GM12878 (cell line): ENCODE results near the gene RGS19. TPM values are rescaled to one million over a fixed set of nuclear protein-coding genes. Genes with fewer than 3 reads are reported as not detected.

Experiments used
- ATAC-seq: fragments of 200-7000 bp; cut with Tn5 transposase; 3 replicates; pipeline ENCODE4 v1.9.1; 2020; ENCODE audit warnings: mild to moderate bottlenecking, moderate library complexity
- BruUV-seq: library from RNA; stranded (reverse); fragments of 400-500 nt; replicated peaks from 2 replicates; lab custom pipeline; 2021; lab: Mats Ljungman, UMichigan
- CTCF ChIA-PET: fragments of 300-600 bp; sonication (Branson Sonifier 250); formaldehyde crosslinking; extraction: SDS; loops from one replicate; lab custom pipeline; 2021; ENCODE audit warnings: inconsistent platforms; lab: Yijun Ruan, JAX
- POLR2A ChIA-PET: fragments of 350-600 bp; formaldehyde crosslinking; extraction: SDS; loops from one replicate; lab custom pipeline; 2021; ENCODE audit warnings: inconsistent platforms; lab: Charles Lee
- RAD21 ChIA-PET: fragments of 300-600 bp; sonication (Branson Sonifier 250); formaldehyde crosslinking; loops from one replicate; lab custom pipeline; 2023; ENCODE audit warnings: antibody characterized with exemption; ENCODE audit not compliant: unreplicated experiment; lab: Charles Lee
- SMC1A ChIA-PET: fragments of 300-600 bp; sonication (Branson Sonifier 250); formaldehyde crosslinking; loops from one replicate; lab custom pipeline; 2023; ENCODE audit not compliant: unreplicated experiment, uncharacterized antibody; lab: Charles Lee
- DNase-seq: peaks from one replicate; pipeline ENCODE4 v3.0.0-alpha.2; 2011; ENCODE audit warnings: low read depth, low spot score
- FAIRE-seq: peaks from 3 replicates; lab custom pipeline; 2011; peaks lifted over from hg19 to GRCh38; lab: Jason Lieb, UNC
- H2AFZ ChIP-seq: 2 replicates; pipeline ENCODE4 v1.6.0; 2011; ENCODE audit warnings: low read depth, low read length, control low read depth; ENCODE audit not compliant: control insufficient read depth
- H3K27ac ChIP-seq: 2 replicates; pipeline ENCODE4 v1.5.1; 2011; ENCODE audit warnings: control low read depth; ENCODE audit not compliant: control insufficient read depth, insufficient read depth
- H3K27me3 ChIP-seq, 2 experiments: replicated peaks in 1 of 2; 2 replicates each; pipeline versions ENCODE4 v1.6.0 to v1.6.1; 2011; ENCODE audit warnings: low read length in 1 of 2; ENCODE audit not compliant: control insufficient read depth in 2 of 2, insufficient read depth in 2 of 2
- H3K36me3 ChIP-seq, 2 experiments: 2 replicates each; pipeline ENCODE4 v1.5.1; 2011; ENCODE audit warnings: low read length in 1 of 2; ENCODE audit not compliant: control insufficient read depth in 2 of 2, insufficient read depth in 2 of 2
- H3K4me1 ChIP-seq: 2 replicates; pipeline ENCODE4 v1.6.1; 2011; ENCODE audit warnings: mild to moderate bottlenecking, low read length, moderate library complexity, mixed read lengths; ENCODE audit not compliant: control insufficient read depth, insufficient read depth
- H3K4me2 ChIP-seq: 2 replicates; pipeline ENCODE4 v1.6.0; 2011; ENCODE audit warnings: control low read depth; ENCODE audit not compliant: control insufficient read depth, insufficient read depth
- H3K4me3 ChIP-seq: fragments of 200-600 bp; sonication (generic); 2 replicates; pipeline ENCODE4 v1.5.1; 2016
- H3K79me2 ChIP-seq: 2 replicates; pipeline ENCODE4 v1.6.0; 2011; ENCODE audit warnings: low read length; ENCODE audit not compliant: control insufficient read depth, insufficient read depth
- H3K9ac ChIP-seq: 2 replicates; pipeline ENCODE4 v1.8.0; 2011; ENCODE audit warnings: low read length, control low read depth, mixed read lengths; ENCODE audit not compliant: control insufficient read depth, insufficient read depth
- H3K9me3 ChIP-seq: replicated peaks from 3 replicates; pipeline ENCODE4 v1.5.1; 2011; ENCODE audit warnings: mild to moderate bottlenecking, low read length; ENCODE audit not compliant: control insufficient read depth, insufficient read depth
- H4K20me1 ChIP-seq: 2 replicates; pipeline ENCODE4 v1.6.0; 2011; ENCODE audit not compliant: control insufficient read depth, insufficient read depth
- BCL11A ChIP-seq: IDR thresholded peaks from 2 replicates; pipeline ENCODE4 v1.6.1; 2011; ENCODE audit warnings: low read depth, low read length
- ESRRA ChIP-seq: IDR thresholded peaks from 2 replicates; pipeline ENCODE4 v1.6.1; 2012; ENCODE audit warnings: mild to moderate bottlenecking, low read length, improper control_type of control experiment
- ETV6 ChIP-seq, 2 experiments: fragments of 450-650 bp in 1 of 2; IDR thresholded peaks in 1 of 2; conservative IDR thresholded peaks in 1 of 2; 2 replicates each; pipeline ENCODE4 v1.6.1; 2014; ENCODE audit warnings: antibody characterized with exemption in 1 of 2, borderline replicate concordance in 1 of 2, low read depth in 1 of 2, mild to moderate bottlenecking in 1 of 2, moderate library complexity in 1 of 2
- IKZF2 ChIP-seq, 2 experiments: fragments of 450-650 bp; IDR thresholded peaks; 2 replicates each; pipeline ENCODE4 v1.6.1; 2017; ENCODE audit warnings: mild to moderate bottlenecking in 2 of 2, moderate library complexity in 2 of 2
- RAD21 ChIP-seq: IDR thresholded peaks from 2 replicates; pipeline ENCODE4 v1.6.1; 2011; ENCODE audit warnings: mild to moderate bottlenecking, low read depth, low read length, moderate library complexity; ENCODE audit not compliant: insufficient read depth
- RAD51 ChIP-seq: fragments of 450-650 bp; IDR thresholded peaks from 2 replicates; pipeline ENCODE4 v1.6.1; 2016; ENCODE audit warnings: moderate library complexity, mild to moderate bottlenecking, inconsistent platforms
- SREBF2 ChIP-seq: IDR thresholded peaks from 2 replicates; pipeline ENCODE4 v1.6.1; 2012; ENCODE audit warnings: mild to moderate bottlenecking, low read length
- ZNF207 ChIP-seq: fragments of 450-650 bp; IDR thresholded peaks from 2 replicates; pipeline ENCODE4 v1.6.1; 2014; ENCODE audit warnings: antibody characterized with exemption, mild to moderate bottlenecking, borderline replicate concordance
- ZNF687 ChIP-seq: fragments of 450-650 bp; IDR thresholded peaks from 2 replicates; pipeline ENCODE4 v1.6.1; 2017; ENCODE audit warnings: mild to moderate bottlenecking, moderate library complexity
- ZSCAN29 ChIP-seq: fragments of 450-650 bp; IDR thresholded peaks from 2 replicates; pipeline ENCODE4 v1.6.1; 2017; ENCODE audit warnings: mild to moderate bottlenecking, moderate library complexity
- WGBS: methylation state at CpG from one replicate; pipeline ENCODE4 v1.1.6; 2016; ENCODE audit warnings: low lambda C conversion rate; ENCODE audit not compliant: insufficient replicate concordance, insufficient coverage; ENCODE audit errors: missing lambda C conversion rate; 5-methylcytosine and 5-hydroxymethylcytosine counted together
- in situ Hi-C: fragments of 300-500 bp; cut with MboI; formaldehyde crosslinking; loops from 9 replicates; pipeline ENCODE4 v1.14.3; 2018; ENCODE audit warnings: mixed read lengths
- intact Hi-C: fragments of 100-400 bp; cut with micrococcal nuclease; formaldehyde crosslinking; loops from one replicate; pipeline ENCODE4 v1.14.2; 2022; ENCODE audit not compliant: unreplicated experiment
- polyA plus RNA-seq, 11 experiments: library from polyadenylated mRNA; depleted of rRNA in 4 of 11; unstranded in 6 of 11; stranded (reverse) in 5 of 11; fragments of >200 nt; fragmentation: Nextera tagmentation in 4 of 11; fragmentation: Illumina TruSeq in 1 of 11; extraction: Ambion mirVana in 4 of 11; extraction: Trizol in 1 of 11; gene quantifications; 1 replicate in 1 of 11; 2 replicates in 10 of 11; pipeline versions ENCODE4 v1.2.1 to v1.2.3, GENCODE V29; 2011 to 2016; ENCODE audit warnings: inconsistent platforms in 2 of 11, missing spikeins in 2 of 11, low read depth in 1 of 11
- total RNA-seq, 4 experiments: library from RNA; depleted of rRNA in 3 of 4; stranded (reverse); fragments of >200 nt in 3 of 4; fragmentation: Illumina TruSeq in 1 of 4; extraction: Trizol in 1 of 4; gene quantifications; 2 replicates each; pipeline versions ENCODE4 v1.2.1 to v1.2.3, GENCODE V29; 2013 to 2021
- TF ChIP-seq, protein P1 (sequence below): fragments of 450-650 bp; IDR thresholded peaks from 2 replicates; pipeline ENCODE4 v1.6.1; 2018; ENCODE audit warnings: mild to moderate bottlenecking, low read depth, moderate library complexity; ENCODE audit not compliant: partially characterized antibody
- TF ChIP-seq, protein P2 (sequence below): fragments of 450-650 bp; IDR thresholded peaks from 2 replicates; pipeline ENCODE4 v1.6.1; 2017; ENCODE audit warnings: low read depth, mild to moderate bottlenecking, moderate library complexity

Gene RGS19
- total and polyA plus RNA-seq, 10 of the 15 experiments (the other 5 are each of a cell fraction or from before 2014, with no cell fraction given), result 0.82 to 62.4 (median 39.8) TPM

DNA sequence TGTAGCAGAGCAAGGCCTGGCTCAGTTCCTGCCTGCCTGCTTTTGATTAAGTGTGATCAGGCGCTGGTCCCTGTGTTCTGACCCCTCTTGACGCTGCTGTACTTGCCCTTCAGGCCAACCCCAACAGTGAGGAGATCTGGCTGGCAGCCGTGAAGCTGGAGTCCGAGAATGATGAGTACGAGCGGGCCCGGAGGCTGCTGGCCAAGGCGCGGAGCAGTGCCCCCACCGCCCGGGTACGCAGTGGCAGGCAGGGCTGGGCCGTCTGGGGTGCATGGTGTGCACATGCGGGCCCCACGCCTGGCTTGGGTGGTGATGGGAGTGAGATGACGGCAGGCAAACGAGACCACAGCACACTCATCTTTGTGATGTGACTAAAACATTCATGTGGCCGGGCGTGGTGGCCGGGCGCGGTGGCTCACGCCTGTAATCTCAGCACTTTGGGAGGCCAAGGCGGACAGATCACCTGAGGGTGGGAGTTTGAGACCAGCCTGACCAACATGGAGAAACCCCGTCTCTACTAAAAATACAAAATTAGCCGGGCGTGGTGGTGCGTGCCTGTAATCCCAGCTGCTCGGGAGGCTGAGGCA lies 53.4 kb downstream of the RGS19 start:
- WGBS, result over 99% methylated on average over 29 of the region's 29 CpGs
- Histone ChIP-seq H3K9me3 (no peaks in the 10 kb centered on the region), H3K4me1 (no peaks in the 10 kb centered on the region), H3K79me2 (no peaks in the 10 kb centered on the region), H3K36me3 (peaks cover 61 to 65% of the 10 kb centered on the region in 2 experiments), H2AFZ (no peak overlapping the region), H3K4me2 (no peak overlapping the region), H4K20me1 (no peaks in the 10 kb centered on the region), H3K27me3 (no peaks in the 10 kb centered on the region), H3K4me3 (no peak overlapping the region), H3K9ac (no peak overlapping the region), H3K27ac (no peak overlapping the region)
- no TSS peak for BruUV-seq
- ChIA-PET POLR2A (no interaction called here), RAD21 (no interaction called here), SMC1A (no interaction called here), CTCF (interaction anchor here (1.3 kb wide), 1 partner anchor 13 kb away, joined by 3 read pairs; no protein-coding TSS in a partner anchor)
- in situ Hi-C loops (no loop called here), intact Hi-C loops (no loop called here)
- DNase-seq (no peak), FAIRE-seq (no peak), ATAC-seq (no peak)
- TF ChIP-seq ZSCAN29 (no peak), ZNF687 (no peak), IKZF2 (IDR thresholded peaks at IDR 0.05) (no peak), ESRRA (no peak), ZNF207 (no peak), RAD51 (no peak), ETV6 (conservative IDR thresholded peaks at IDR 0.05 in 1 of 2, IDR thresholded peaks at IDR 0.05 in 1 of 2; ENCODE audit: borderline replicate concordance in 1 of 2, low read depth in 1 of 2) (no peak), SREBF2 (no peak), BCL11A (no peak), RAD21 (no peak)
- TF ChIP-seq, protein P1, sequence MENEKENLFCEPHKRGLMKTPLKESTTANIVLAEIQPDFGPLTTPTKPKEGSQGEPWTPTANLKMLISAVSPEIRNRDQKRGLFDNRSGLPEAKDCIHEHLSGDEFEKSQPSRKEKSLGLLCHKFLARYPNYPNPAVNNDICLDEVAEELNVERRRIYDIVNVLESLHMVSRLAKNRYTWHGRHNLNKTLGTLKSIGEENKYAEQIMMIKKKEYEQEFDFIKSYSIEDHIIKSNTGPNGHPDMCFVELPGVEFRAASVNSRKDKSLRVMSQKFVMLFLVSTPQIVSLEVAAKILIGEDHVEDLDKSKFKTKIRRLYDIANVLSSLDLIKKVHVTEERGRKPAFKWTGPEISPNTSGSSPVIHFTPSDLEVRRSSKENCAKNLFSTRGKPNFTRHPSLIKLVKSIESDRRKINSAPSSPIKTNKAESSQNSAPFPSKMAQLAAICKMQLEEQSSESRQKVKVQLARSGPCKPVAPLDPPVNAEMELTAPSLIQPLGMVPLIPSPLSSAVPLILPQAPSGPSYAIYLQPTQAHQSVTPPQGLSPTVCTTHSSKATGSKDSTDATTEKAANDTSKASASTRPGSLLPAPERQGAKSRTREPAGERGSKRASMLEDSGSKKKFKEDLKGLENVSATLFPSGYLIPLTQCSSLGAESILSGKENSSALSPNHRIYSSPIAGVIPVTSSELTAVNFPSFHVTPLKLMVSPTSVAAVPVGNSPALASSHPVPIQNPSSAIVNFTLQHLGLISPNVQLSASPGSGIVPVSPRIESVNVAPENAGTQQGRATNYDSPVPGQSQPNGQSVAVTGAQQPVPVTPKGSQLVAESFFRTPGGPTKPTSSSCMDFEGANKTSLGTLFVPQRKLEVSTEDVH, result no peak
- TF ChIP-seq, protein P2, sequence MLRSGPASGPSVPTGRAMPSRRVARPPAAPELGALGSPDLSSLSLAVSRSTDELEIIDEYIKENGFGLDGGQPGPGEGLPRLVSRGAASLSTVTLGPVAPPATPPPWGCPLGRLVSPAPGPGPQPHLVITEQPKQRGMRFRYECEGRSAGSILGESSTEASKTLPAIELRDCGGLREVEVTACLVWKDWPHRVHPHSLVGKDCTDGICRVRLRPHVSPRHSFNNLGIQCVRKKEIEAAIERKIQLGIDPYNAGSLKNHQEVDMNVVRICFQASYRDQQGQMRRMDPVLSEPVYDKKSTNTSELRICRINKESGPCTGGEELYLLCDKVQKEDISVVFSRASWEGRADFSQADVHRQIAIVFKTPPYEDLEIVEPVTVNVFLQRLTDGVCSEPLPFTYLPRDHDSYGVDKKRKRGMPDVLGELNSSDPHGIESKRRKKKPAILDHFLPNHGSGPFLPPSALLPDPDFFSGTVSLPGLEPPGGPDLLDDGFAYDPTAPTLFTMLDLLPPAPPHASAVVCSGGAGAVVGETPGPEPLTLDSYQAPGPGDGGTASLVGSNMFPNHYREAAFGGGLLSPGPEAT, result no peak
